ENCODE results near the gene DCP1B. TPM values are rescaled to one million over a fixed set of nuclear protein-coding genes. Genes with fewer than 3 reads are reported as not detected.

Gene DCP1B
- polyA plus RNA-seq, 1 experiment, result 32.9 TPM

DNA sequence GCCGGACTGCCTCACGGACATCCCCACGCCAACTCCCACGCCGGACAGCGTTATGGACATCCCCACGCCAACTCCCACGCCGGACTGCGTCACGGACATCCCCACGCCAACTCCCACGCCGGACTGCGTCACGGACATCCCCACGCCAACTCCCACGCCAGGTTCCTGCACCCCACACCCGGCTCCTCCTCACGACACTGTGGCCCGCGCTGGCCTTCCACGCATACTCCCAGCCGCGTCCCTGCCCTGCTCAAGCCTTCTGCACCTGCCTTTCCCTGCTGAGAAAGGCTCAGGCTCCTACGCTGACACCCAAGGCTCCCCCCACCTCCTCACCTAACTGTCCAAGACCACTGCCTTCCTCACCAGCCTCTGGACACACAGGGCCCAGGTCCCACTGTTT, 95.5 kb downstream of the DCP1B start:
- peaks cover 17% of the 10 kb centered on the region for H3K9me3 ChIP-seq (ENCODE audit: control insufficient read depth, insufficient read depth, low read length)
- peaks cover 33% of the 10 kb centered on the region for H3K27me3 ChIP-seq (ENCODE audit: control insufficient read depth, insufficient read depth, low read length)
- DNase-seq (ENCODE audit: low read depth, low spot score), result no peak
- H3K27ac ChIP-seq (ENCODE audit: low read depth, low read length), result no peak overlapping the region
- no peak overlapping the region for H3K4me3 ChIP-seq (ENCODE audit: low read depth, low read length)
- ChIA-PET CTCF (no interaction called here), POLR2A (no interaction called here)
- TF ChIP-seq, protein P1, sequence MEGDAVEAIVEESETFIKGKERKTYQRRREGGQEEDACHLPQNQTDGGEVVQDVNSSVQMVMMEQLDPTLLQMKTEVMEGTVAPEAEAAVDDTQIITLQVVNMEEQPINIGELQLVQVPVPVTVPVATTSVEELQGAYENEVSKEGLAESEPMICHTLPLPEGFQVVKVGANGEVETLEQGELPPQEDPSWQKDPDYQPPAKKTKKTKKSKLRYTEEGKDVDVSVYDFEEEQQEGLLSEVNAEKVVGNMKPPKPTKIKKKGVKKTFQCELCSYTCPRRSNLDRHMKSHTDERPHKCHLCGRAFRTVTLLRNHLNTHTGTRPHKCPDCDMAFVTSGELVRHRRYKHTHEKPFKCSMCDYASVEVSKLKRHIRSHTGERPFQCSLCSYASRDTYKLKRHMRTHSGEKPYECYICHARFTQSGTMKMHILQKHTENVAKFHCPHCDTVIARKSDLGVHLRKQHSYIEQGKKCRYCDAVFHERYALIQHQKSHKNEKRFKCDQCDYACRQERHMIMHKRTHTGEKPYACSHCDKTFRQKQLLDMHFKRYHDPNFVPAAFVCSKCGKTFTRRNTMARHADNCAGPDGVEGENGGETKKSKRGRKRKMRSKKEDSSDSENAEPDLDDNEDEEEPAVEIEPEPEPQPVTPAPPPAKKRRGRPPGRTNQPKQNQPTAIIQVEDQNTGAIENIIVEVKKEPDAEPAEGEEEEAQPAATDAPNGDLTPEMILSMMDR (IDR thresholded peaks at IDR 0.05; ENCODE audit: low read depth, low read length), result no peak

DNA sequence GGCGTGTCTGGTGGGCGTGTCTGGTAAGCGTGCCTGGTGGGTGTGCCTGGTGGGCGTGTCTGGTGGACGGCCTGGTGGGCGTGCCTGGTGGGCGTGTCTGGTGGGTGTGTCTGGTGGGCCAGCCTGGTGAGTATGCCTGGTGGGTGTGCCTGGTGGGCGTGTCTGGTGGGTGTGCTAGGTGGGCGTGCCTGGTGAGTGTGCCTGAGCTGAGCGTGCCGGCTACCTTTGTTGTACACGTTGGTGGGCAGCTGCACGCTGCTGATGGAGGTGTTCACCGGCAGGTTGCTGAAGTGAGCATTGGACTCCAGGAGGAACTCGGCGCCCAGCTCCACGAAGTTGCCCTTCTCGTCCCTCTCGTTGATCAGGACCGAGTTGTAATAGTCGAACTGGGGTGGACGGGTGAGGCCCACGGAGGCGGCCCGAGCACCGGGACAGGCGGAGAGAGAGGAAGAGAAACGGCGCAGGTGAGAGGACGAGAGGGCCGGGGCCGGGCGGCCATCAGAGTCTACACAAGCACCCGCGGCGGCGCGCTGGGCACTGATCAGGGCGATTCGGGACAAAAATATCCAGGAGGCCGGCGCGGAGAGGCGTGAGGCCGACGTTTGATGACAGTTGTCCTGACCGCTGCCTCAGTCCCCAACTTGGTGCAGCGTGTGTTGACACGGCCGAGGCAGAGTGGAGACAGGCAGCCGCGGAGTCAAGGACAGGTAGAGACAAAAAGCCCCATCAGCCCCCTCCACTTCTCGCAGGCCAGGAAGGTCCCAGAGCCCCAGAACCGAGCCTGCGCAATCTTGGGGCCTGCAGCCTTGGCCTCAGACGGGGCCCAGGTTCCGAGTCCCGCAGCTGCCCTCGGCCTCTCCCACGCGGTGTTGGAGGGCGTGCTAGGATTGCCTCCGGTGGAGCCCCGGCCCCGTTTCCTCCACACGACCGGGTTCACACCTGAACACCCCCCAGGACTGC, 96.3 kb downstream of the DCP1B start:
- POLR2A ChIA-PET, result no interaction called here
- CTCF ChIA-PET, result no interaction called here
- H3K9me3 ChIP-seq (ENCODE audit: control insufficient read depth, insufficient read depth, low read length), result peaks cover 17% of the 10 kb centered on the region
- no peak overlapping the region for H3K27ac ChIP-seq (ENCODE audit: low read depth, low read length)
- H3K27me3 ChIP-seq (ENCODE audit: control insufficient read depth, insufficient read depth, low read length), result peaks cover 28% of the 10 kb centered on the region
- TF ChIP-seq, protein P1 (IDR thresholded peaks at IDR 0.05; ENCODE audit: low read depth, low read length), result no peak
- DNase-seq (ENCODE audit: low read depth, low spot score), result no peak
- H3K4me3 ChIP-seq (ENCODE audit: low read depth, low read length), result no peak overlapping the region

DNA sequence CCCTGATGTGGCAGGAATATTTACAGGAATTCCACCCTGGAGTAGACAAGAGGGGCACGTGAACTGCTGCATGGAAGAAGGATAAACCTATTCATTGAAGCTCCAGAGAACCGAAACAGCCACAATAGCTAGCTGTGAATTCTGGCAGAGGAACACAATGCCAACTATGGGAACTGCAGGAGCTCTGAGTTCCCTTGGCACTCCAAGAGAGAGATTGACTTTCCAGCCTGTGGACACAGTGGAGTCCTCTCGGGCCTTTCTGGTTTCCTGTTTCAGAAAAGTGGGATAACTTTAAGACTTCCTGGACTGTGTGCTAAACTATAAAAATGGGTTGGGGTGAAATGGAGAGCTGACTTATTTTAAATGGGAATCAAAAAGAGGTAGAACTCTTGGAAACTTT, 97.7 kb downstream of the DCP1B start:
- H3K27ac ChIP-seq (ENCODE audit: low read depth, low read length), result no peak overlapping the region
- POLR2A ChIA-PET, result no interaction called here
- TF ChIP-seq, protein P1 (IDR thresholded peaks at IDR 0.05; ENCODE audit: low read depth, low read length), result no peak
- H3K27me3 ChIP-seq (ENCODE audit: control insufficient read depth, insufficient read depth, low read length), result peaks cover 20% of the 10 kb centered on the region
- H3K4me3 ChIP-seq (ENCODE audit: low read depth, low read length), result no peak overlapping the region
- CTCF ChIA-PET, result no interaction called here
- DNase-seq (ENCODE audit: low read depth, low spot score), result no peak
- H3K9me3 ChIP-seq (ENCODE audit: control insufficient read depth, insufficient read depth, low read length), result peaks cover 17% of the 10 kb centered on the region

DNA sequence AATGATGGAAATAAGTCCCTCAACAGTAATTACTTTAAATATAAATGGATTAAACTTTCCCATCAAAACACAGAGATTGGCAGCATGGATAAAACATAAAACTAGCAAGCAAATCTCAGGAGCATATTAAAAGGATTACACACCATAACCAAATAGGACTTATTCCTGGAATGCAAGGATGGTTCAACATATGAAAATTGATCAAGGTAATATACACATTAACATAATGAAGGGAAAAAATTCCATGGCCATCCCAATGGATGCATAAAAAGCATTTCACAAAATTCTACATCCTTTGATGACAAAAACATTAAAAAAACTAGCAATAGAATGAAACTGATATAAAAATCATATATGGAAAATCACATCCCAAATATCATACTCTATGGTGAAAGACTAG, 99.4 kb downstream of the DCP1B start:
- DNase-seq (ENCODE audit: low read depth, low spot score), result no peak
- Histone ChIP-seq H3K9me3 (ENCODE audit: control insufficient read depth, insufficient read depth, low read length) (peaks cover 17% of the 10 kb centered on the region), H3K27me3 (ENCODE audit: control insufficient read depth, insufficient read depth, low read length) (peaks cover 19% of the 10 kb centered on the region), H3K4me3 (ENCODE audit: low read depth, low read length) (no peak overlapping the region), H3K27ac (ENCODE audit: low read depth, low read length) (no peak overlapping the region)
- TF ChIP-seq, protein P1 (IDR thresholded peaks at IDR 0.05; ENCODE audit: low read depth, low read length), result no peak
- CTCF ChIA-PET, result interaction anchor here (0.6 kb wide), 1 partner anchor 9 kb away, joined by 3 read pairs; no protein-coding TSS in a partner anchor
- POLR2A ChIA-PET, result no interaction called here

DNA sequence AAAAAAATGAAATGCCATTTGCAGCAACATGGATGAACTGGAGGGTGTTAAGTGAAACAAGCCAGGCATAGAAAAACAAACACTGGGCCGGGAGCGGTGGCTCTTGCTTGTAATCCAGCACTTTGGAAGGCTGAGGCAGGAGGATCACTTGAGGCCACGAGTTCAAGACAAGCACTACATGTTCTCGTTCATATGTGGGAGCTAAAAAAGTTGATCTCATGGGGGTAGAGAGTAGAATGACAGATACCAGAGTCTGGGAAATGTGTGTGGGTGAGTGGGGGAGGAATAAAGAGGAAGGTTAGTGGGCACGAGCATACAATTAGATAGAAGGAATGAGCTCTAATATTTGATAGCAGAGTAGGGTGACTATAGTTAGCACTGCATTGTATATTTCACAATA, 107.3 kb downstream of the DCP1B start:
- DNase-seq (ENCODE audit: low read depth, low spot score), result no peak
- no peaks in the 10 kb centered on the region; the same call in 1 of the 2 replicates for H3K9me3 ChIP-seq (ENCODE audit: control insufficient read depth, insufficient read depth, low read length)
- H3K27ac ChIP-seq (ENCODE audit: low read depth, low read length), result no peak overlapping the region
- ChIA-PET CTCF (no interaction called here), POLR2A (no interaction called here)
- H3K27me3 ChIP-seq (ENCODE audit: control insufficient read depth, insufficient read depth, low read length), result peaks cover 11% of the 10 kb centered on the region
- TF ChIP-seq, protein P1 (IDR thresholded peaks at IDR 0.05; ENCODE audit: low read depth, low read length), result no peak
- H3K4me3 ChIP-seq (ENCODE audit: low read depth, low read length), result no peak overlapping the region
